Ovary (tissue), 9 donors: ENCODE measurements around the gene CARMIL1. TPM values are rescaled to one million over a fixed set of nuclear protein-coding genes. Genes with fewer than 3 reads are reported as not detected.

Source experiments
- DNase-seq, 5 donors: peaks; one replicate each; pipeline ENCODE4 v3.0.0-alpha.2; 2019 to 2020
- H3K27ac ChIP-seq, 2 donors: fragments of 200-600 bp; one replicate each; pipeline versions ENCODE4 v1.5.1 to v1.8.0; 2019 to 2022
- H3K27me3 ChIP-seq: fragments of 200-600 bp; one replicate; pipeline ENCODE4 v1.8.0; 2022
- H3K36me3 ChIP-seq: fragments of 200-600 bp; sonication (generic); one replicate; pipeline ENCODE4 v1.5.1; 2019
- H3K4me1 ChIP-seq: one replicate; pipeline ENCODE4 v1.8.1; 2013; ENCODE audit warnings: mild to moderate bottlenecking, moderate library complexity; ENCODE audit not compliant: insufficient read depth
- H3K4me3 ChIP-seq: fragments of 200-600 bp; sonication (generic); one replicate; pipeline ENCODE4 v1.5.1; 2017
- H3K9me3 ChIP-seq, 2 donors: fragments of 200-600 bp in 1 of 2; sonication (generic) in 1 of 2; one replicate each; pipeline versions ENCODE4 v1.5.1 to v1.8.1; 2013 to 2019; ENCODE audit warnings: mild to moderate bottlenecking in 1 of 2, moderate library complexity in 1 of 2
- EP300 ChIP-seq: sonication (generic); formaldehyde crosslinking; IDR thresholded peaks from one replicate; pipeline ENCODE4 v1.6.1; 2017; ENCODE audit warnings: antibody characterized with exemption
- POLR2A ChIP-seq: fragments of 450-650 bp; IDR thresholded peaks from one replicate; pipeline ENCODE4 v1.6.1; 2017; ENCODE audit warnings: antibody characterized with exemption, mild to moderate bottlenecking, moderate library complexity
- WGBS, 3 donors: extraction: QIAGEN DNeasy Blood & Tissue Kit in 1 of 3; methylation state at CpG; one replicate each; pipeline versions ENCODE4 v1.1.5 to v1.1.7; 2013 to 2017; 5-methylcytosine and 5-hydroxymethylcytosine counted together
- intact Hi-C, 4 donors: fragments of 100-400 bp; cut with DNase I; formaldehyde crosslinking; loops; one replicate each; pipeline versions ENCODE4 v1.11.0 to v1.15.1; 2022 to 2023
- polyA plus RNA-seq, 2 donors: library from polyadenylated mRNA; stranded (reverse); fragments of 200-250 nt in 1 of 2; fragments of 350-450 nt in 1 of 2; fragmentation: Illumina TruSeq in 1 of 2; extraction: RNeasy Lipid Tissue Mini Kit (QIAGEN cat#74804) in 1 of 2; gene quantifications; one replicate each; pipeline ENCODE4 v1.2.3, GENCODE V29; 2013 to 2014
- total RNA-seq, 7 donors: library from RNA; depleted of rRNA in 2 of 7; stranded (reverse); fragments of >200 nt in 2 of 7; fragmentation: NEBNext Ultra II Directional in 3 of 7; extraction: Animal tissue kit (Norgen Biotek cat#: 25700) in 3 of 7; gene quantifications; one replicate each; pipeline versions ENCODE4 v1.1.0 to v1.2.4, GENCODE V29; 2016 to 2023
- TF ChIP-seq, protein P1 (sequence below), 3 donors: fragments of 450-650 bp in 2 of 3; fragments of 200-600 bp in 1 of 3; IDR thresholded peaks; one replicate each; pipeline versions ENCODE4 v1.5.1 to v1.8.0; 2016 to 2022; ENCODE audit warnings: antibody characterized with exemption in 3 of 3, mild to moderate bottlenecking in 1 of 3
- donor health status: DM: no; HTN: no; CAD: no; lungs with moderate emphysema.
- donor health status: DM: no; HTN: no; CAD: no.
- donor health status: Bipolar disorder and iron deficiency.
- donor health status: DM: yes; HTN: yes; CAD: no.
- donor health status: DM: no; HTN: no; CAD: no.
- donor health status: DM: yes; HTN: yes; CAD: no.

The CARMIL1 gene
- total and polyA plus RNA-seq, 9 donors = 6.4 to 25.6 (median 16.8) TPM

DNA sequence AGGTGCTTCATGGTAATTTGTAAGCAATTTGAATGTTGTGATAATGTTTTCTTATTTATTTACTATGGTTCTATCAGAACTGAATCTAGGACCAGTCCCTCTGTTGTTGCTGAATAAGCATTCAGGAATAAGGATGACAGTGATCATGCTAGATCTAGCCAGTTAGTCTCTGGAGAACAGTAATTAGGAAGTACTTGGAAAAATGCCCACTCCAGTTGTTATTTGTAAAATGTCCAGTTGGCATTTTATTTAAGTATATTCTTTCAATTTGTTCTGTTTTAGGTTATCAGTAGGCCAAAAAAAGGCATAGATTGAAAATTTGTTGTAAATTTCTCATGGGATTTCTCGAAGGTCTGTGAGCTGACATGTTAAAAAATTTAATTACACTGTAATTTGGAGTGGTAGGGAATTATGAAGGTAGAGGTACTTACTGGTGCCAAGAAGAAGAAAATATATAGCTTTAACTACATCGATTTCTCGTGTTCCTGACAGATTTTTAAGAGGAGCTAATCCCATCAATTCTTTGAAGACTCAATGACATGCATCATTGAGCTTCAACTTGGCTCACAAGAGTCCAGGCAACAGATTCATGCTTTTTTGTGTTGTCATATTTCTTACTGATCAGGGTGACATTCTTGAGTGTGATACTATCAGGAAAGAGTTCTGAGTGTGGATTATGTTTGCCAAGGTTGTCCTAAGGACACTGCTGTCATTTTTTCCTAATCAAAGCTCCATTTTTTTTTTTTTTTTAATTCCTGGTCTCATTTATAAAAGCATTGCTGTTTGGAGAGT lies 177.3 kb downstream of the CARMIL1 start:
- H3K27me3 ChIP-seq = no peaks in the 10 kb centered on the region
- intact Hi-C loops = no loop called here
- H3K4me1 ChIP-seq = no peaks in the 10 kb centered on the region
- TF ChIP-seq EP300 = no peak
- TF ChIP-seq POLR2A = no peak
- 60 to 70% (median 65%) methylated on average over 3 of the region's 3 CpGs for WGBS, 3 donors
- H3K36me3 ChIP-seq = no peaks in the 10 kb centered on the region
- no peak for DNase-seq
- no peaks in the 10 kb centered on the region for H3K9me3 ChIP-seq
- no peak overlapping the region for H3K4me3 ChIP-seq
- no peak overlapping the region for H3K27ac ChIP-seq

DNA sequence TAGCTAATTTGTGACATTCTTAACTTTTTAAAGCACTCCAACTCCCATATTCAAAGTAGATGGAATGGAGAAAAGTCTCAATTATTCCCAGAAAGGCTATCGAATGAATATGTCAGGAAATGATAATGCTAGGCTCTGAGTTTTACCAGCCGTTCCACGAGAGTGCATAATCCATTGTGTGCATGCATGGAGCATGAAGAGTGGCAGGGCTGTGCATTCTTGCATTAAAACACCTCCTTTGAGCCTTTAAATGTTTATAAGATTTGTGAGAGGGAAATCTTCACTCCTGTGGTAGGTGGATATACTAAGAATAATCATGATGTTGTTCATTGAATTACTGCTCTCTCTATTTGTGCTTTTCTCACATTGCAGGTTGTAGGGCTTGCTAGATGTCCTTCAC lies 178.3 kb downstream of the CARMIL1 start:
- 60 to 73% (median 71%) methylated on average over 3 of the region's 3 CpGs for WGBS, 3 donors
- intact Hi-C loops = no loop called here
- TF ChIP-seq EP300 (no peak), POLR2A (no peak)
- TF ChIP-seq, protein P1, sequence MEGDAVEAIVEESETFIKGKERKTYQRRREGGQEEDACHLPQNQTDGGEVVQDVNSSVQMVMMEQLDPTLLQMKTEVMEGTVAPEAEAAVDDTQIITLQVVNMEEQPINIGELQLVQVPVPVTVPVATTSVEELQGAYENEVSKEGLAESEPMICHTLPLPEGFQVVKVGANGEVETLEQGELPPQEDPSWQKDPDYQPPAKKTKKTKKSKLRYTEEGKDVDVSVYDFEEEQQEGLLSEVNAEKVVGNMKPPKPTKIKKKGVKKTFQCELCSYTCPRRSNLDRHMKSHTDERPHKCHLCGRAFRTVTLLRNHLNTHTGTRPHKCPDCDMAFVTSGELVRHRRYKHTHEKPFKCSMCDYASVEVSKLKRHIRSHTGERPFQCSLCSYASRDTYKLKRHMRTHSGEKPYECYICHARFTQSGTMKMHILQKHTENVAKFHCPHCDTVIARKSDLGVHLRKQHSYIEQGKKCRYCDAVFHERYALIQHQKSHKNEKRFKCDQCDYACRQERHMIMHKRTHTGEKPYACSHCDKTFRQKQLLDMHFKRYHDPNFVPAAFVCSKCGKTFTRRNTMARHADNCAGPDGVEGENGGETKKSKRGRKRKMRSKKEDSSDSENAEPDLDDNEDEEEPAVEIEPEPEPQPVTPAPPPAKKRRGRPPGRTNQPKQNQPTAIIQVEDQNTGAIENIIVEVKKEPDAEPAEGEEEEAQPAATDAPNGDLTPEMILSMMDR (IDR thresholded peaks at IDR 0.05) = no peak

DNA sequence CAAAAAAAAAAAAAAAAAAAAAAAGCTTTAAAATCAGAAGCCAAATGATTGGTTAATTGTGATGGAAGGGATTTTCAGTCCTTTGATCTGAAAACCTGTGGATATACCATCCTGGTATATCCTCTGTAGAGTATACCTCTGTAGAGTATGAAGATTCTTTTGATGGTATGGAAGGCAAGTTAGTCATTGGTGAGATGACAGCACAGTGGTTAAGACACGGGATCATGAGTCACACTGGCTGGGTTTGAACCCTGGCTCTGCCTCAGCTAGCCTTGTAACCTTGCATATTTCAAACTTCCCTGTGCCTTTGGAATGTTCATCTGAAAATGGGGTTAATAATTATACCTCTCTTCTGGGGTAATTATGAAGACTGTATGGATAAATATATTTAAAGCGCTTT lies 179.3 kb downstream of the CARMIL1 start:
- no peak for DNase-seq
- H3K27me3 ChIP-seq = no peaks in the 10 kb centered on the region
- H3K4me3 ChIP-seq = no peak overlapping the region
- H3K9me3 ChIP-seq = no peaks in the 10 kb centered on the region
- H3K36me3 ChIP-seq = no peaks in the 10 kb centered on the region
- TF ChIP-seq EP300 (no peak), POLR2A (no peak)
- TF ChIP-seq, protein P1 (IDR thresholded peaks at IDR 0.05) = no peak
- H3K27ac ChIP-seq = no peak overlapping the region
- intact Hi-C loops = no loop called here
- no peaks in the 10 kb centered on the region for H3K4me1 ChIP-seq
- WGBS, 3 donors = 78 to 82% (median 80%) methylated on average over 2 of the region's 2 CpGs

More for the DNA sequence above, 178.3 kb downstream of the CARMIL1 start:
- no peaks in the 10 kb centered on the region for H3K4me1 ChIP-seq
- no peak overlapping the region for H3K27ac ChIP-seq
- no peaks in the 10 kb centered on the region for H3K36me3 ChIP-seq
- DNase-seq = no peak
- no peaks in the 10 kb centered on the region for H3K27me3 ChIP-seq
- no peak overlapping the region for H3K4me3 ChIP-seq
- H3K9me3 ChIP-seq = no peaks in the 10 kb centered on the region

DNA sequence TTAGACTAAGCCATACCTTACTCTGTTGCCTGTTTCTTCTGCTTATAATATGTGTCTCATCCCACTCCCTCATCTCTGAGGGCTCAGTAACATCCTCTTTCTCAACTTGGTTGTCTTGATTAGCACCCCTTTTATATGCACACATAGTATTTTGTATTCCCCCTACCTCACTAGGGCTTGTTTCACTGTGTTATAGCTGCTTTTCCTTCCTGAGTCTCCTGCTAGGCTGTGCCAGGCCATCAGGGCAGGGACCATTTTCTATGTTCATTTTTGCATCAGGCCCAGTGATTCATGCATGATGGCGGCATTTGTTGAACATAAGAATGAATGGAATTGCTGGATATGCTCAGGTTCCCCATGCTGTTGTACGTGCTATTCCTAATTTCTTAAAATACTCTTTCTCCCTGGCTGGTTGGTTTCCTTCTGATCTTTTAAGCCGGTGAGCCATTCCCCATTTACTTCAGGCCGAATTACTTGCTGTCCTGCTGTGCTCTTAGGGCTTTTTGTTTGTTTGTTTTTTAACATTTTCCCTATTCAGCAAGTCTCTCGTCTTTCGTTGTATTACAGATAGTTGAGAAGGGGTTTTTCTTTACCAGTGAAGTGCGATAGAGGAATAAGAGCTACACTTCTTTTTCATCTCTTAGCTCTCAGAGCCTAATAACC lies 183.2 kb downstream of the CARMIL1 start:
- intact Hi-C loops = no loop called here
- Histone ChIP-seq H3K27me3 (no peaks in the 10 kb centered on the region), H3K4me3 (no peak overlapping the region), H3K9me3 (no peaks in the 10 kb centered on the region), H3K36me3 (no peaks in the 10 kb centered on the region), H3K27ac (no peak overlapping the region), H3K4me1 (no peaks in the 10 kb centered on the region)
- WGBS, 3 donors = 92 to 94% (median 93%) methylated on average over 7 of the region's 7 CpGs
- no peak for DNase-seq
- no peak for TF ChIP-seq POLR2A
- TF ChIP-seq, protein P1 (IDR thresholded peaks at IDR 0.05) = no peak
- no peak for TF ChIP-seq EP300

DNA sequence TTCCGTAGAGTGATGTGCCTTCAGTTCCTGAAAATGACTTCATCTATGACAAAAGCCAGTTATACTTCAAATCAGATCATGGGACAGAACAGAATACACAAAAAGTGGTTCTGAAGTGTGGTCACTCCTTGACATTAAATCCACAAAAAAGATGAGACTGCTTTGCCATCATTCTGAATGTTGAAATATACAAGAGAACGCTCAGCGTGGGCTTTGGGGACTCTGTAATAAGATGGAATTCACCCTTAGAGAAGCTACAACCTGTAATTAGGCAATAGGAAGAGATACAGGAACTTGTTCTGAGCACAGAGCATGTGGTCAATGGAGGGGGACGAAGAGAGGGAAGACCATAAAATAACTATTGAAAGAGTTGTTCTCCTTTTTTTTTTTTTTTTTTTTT lies 184.3 kb downstream of the CARMIL1 start:
- no peak for DNase-seq
- Histone ChIP-seq H3K27ac (no peak overlapping the region), H3K36me3 (no peaks in the 10 kb centered on the region), H3K27me3 (no peaks in the 10 kb centered on the region), H3K9me3 (no peaks in the 10 kb centered on the region), H3K4me1 (no peaks in the 10 kb centered on the region), H3K4me3 (no peak overlapping the region)
- 95 to 97% (median 97%) methylated on average over 4 of the region's 4 CpGs for WGBS, 3 donors
- intact Hi-C loops = no loop called here
- no peak for TF ChIP-seq EP300
- TF ChIP-seq, protein P1 (IDR thresholded peaks at IDR 0.05) = no peak
- no peak for TF ChIP-seq POLR2A
